Measurements from ENCODE around the gene C1orf21. TPM values are rescaled to one million over a fixed set of nuclear protein-coding genes. Genes with fewer than 3 reads are reported as not detected.

The C1orf21 gene
- total RNA-seq, 1 donor from 2014 or later: 44.6 TPM

- no peaks in the 10 kb centered on the region for H3K36me3 Mint-ChIP-seq
- no peaks in the 10 kb centered on the region for H3K27me3 Mint-ChIP-seq
- no peak for TF ChIP-seq CTCF (conservative IDR thresholded peaks at IDR 0.05)
- DNase-seq (ENCODE audit: extremely low spot score, unreplicated experiment): no peak
- no peaks in the 10 kb centered on the region for H3K4me1 Mint-ChIP-seq (ENCODE audit: unreplicated experiment)
- no peak overlapping the region for H3K4me3 Mint-ChIP-seq
- no peak overlapping the region for H3K27ac Mint-ChIP-seq
- peaks cover 5% of the 10 kb centered on the region for H3K9me3 Mint-ChIP-seq
Measured at GRCh38 chr1:184677344-184677743, 290.5 kb downstream of the C1orf21 start.
